Prostate gland (tissue), 2 donors: ENCODE measurements around the gene ITFG1.

Experiments
- POLR2A ChIP-seq: fragments of 450-650 bp; IDR thresholded peaks from one replicate; pipeline ENCODE4 v1.6.1; 2016; ENCODE audit warnings: antibody characterized with exemption, mild to moderate bottlenecking
- TF ChIP-seq, protein P1 (sequence below), 4 experiments: fragments of 200-600 bp in 2 of 4; fragments of 450-650 bp in 2 of 4; sonication (generic) in 2 of 4; IDR thresholded peaks; 1 replicate in 3 of 4; 2 replicates in 1 of 4; pipeline ENCODE4 v1.5.1; 2016 to 2019; ENCODE audit warnings: antibody characterized with exemption in 4 of 4, mild to moderate bottlenecking in 2 of 4, moderate library complexity in 2 of 4

DNA sequence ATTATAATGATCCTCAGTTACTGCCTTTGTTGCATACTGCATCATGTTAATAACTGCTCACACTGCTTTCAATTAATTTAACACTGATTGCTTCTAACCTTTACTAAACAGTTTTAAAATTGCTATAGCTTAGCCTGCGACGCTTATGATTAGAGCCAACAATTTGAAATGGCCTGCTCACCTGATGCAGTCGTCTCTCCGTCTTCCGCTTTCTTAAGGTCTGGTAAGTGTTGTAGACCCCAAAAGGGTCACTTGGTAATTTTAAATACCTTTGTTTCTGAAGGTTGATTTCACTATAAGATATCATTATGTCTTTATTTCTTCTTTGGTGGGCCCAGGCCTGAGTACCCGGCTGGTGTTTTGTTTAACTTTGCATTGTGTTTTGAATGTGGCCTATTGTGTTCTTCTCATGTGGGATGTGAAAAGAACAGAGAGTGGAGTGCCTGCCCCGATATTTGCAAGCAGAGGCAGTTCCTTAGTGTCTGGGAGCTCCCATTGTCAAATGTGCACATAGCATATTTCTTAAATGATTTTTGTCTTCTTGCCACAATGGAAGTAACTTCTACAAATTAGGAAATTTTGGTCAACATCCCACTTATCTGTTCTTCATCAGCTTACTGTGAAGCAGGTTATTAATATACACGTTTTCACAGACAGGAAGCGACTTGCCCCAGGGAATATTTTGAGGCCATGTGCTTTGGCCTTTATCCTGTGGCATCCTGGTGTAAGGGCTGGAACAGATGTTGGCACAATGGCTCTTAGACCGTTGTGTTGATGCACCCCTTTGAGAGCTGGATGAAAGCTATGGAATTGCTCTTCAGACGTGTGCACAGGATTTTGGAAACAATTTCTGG lies 3.1 kb upstream of the ITFG1 start:
- TF ChIP-seq, protein P1, sequence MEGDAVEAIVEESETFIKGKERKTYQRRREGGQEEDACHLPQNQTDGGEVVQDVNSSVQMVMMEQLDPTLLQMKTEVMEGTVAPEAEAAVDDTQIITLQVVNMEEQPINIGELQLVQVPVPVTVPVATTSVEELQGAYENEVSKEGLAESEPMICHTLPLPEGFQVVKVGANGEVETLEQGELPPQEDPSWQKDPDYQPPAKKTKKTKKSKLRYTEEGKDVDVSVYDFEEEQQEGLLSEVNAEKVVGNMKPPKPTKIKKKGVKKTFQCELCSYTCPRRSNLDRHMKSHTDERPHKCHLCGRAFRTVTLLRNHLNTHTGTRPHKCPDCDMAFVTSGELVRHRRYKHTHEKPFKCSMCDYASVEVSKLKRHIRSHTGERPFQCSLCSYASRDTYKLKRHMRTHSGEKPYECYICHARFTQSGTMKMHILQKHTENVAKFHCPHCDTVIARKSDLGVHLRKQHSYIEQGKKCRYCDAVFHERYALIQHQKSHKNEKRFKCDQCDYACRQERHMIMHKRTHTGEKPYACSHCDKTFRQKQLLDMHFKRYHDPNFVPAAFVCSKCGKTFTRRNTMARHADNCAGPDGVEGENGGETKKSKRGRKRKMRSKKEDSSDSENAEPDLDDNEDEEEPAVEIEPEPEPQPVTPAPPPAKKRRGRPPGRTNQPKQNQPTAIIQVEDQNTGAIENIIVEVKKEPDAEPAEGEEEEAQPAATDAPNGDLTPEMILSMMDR (IDR thresholded peaks at IDR 0.05), result no peak
- no peak for TF ChIP-seq POLR2A
